ENCODE measurements around the gene SNRNP48.

DNA sequence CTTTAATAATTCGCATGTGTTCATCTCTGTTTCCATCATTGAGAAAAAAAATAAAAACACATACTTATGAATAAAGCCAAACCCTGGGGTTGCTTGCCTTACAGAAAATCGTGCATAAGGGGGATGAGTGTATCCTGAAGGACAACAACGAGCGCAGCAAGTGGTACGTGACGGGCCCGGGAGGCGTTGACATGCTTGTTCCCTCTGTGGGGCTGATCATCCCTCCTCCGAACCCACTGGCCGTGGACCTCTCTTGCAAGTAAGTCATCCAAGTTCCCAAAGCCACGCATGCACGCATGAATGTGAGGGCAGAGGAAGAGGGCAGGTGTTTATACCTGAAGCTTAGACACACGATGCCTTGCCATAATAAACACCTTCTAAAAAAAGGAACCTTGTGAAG lies 20.9 kb upstream of the SNRNP48 start:
- TF ChIP-seq, protein P1, sequence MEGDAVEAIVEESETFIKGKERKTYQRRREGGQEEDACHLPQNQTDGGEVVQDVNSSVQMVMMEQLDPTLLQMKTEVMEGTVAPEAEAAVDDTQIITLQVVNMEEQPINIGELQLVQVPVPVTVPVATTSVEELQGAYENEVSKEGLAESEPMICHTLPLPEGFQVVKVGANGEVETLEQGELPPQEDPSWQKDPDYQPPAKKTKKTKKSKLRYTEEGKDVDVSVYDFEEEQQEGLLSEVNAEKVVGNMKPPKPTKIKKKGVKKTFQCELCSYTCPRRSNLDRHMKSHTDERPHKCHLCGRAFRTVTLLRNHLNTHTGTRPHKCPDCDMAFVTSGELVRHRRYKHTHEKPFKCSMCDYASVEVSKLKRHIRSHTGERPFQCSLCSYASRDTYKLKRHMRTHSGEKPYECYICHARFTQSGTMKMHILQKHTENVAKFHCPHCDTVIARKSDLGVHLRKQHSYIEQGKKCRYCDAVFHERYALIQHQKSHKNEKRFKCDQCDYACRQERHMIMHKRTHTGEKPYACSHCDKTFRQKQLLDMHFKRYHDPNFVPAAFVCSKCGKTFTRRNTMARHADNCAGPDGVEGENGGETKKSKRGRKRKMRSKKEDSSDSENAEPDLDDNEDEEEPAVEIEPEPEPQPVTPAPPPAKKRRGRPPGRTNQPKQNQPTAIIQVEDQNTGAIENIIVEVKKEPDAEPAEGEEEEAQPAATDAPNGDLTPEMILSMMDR (IDR thresholded peaks at IDR 0.05), result no peak
- TF ChIP-seq POLR2AphosphoS5 (IDR thresholded peaks at IDR 0.05) (no peak), EP300 (IDR thresholded peaks at IDR 0.05) (no peak)
